Measurements from ENCODE around the gene WNT3A. TPM values are rescaled to one million over a fixed set of nuclear protein-coding genes. Genes with fewer than 3 reads are reported as not detected.

The WNT3A gene
- total RNA-seq, 1 donor from 2014 or later: not detected

- Mint-ChIP-seq H3K4me1 (ENCODE audit: low read depth) (no peaks in the 10 kb centered on the region), H3K27me3 (ENCODE audit: low read depth) (peaks cover 22% of the 10 kb centered on the region), H3K9me3 (ENCODE audit: low read depth) (peaks cover 10% of the 10 kb centered on the region), H3K36me3 (ENCODE audit: low read depth) (peaks cover 6% of the 10 kb centered on the region), H3K27ac (ENCODE audit: unreplicated experiment) (no peak overlapping the region), H3K4me3 (ENCODE audit: unreplicated experiment) (no peak overlapping the region)
- peak; percentile 57 for DNase-seq (ENCODE audit: low spot score)
- TF ChIP-seq, protein P1, sequence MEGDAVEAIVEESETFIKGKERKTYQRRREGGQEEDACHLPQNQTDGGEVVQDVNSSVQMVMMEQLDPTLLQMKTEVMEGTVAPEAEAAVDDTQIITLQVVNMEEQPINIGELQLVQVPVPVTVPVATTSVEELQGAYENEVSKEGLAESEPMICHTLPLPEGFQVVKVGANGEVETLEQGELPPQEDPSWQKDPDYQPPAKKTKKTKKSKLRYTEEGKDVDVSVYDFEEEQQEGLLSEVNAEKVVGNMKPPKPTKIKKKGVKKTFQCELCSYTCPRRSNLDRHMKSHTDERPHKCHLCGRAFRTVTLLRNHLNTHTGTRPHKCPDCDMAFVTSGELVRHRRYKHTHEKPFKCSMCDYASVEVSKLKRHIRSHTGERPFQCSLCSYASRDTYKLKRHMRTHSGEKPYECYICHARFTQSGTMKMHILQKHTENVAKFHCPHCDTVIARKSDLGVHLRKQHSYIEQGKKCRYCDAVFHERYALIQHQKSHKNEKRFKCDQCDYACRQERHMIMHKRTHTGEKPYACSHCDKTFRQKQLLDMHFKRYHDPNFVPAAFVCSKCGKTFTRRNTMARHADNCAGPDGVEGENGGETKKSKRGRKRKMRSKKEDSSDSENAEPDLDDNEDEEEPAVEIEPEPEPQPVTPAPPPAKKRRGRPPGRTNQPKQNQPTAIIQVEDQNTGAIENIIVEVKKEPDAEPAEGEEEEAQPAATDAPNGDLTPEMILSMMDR (IDR thresholded peaks at IDR 0.05): no peak
Observed at GRCh38 chr1:228032041-228032440, 25.2 kb downstream of the WNT3A start.

GRCh38 chr1:228033376-228033775 is 26.6 kb downstream of the WNT3A start:
- peaks cover 6% of the 10 kb centered on the region for H3K36me3 Mint-ChIP-seq (ENCODE audit: low read depth)
- DNase-seq (ENCODE audit: low spot score): no peak
- H3K27me3 Mint-ChIP-seq (ENCODE audit: low read depth): peaks cover 16% of the 10 kb centered on the region

DNA sequence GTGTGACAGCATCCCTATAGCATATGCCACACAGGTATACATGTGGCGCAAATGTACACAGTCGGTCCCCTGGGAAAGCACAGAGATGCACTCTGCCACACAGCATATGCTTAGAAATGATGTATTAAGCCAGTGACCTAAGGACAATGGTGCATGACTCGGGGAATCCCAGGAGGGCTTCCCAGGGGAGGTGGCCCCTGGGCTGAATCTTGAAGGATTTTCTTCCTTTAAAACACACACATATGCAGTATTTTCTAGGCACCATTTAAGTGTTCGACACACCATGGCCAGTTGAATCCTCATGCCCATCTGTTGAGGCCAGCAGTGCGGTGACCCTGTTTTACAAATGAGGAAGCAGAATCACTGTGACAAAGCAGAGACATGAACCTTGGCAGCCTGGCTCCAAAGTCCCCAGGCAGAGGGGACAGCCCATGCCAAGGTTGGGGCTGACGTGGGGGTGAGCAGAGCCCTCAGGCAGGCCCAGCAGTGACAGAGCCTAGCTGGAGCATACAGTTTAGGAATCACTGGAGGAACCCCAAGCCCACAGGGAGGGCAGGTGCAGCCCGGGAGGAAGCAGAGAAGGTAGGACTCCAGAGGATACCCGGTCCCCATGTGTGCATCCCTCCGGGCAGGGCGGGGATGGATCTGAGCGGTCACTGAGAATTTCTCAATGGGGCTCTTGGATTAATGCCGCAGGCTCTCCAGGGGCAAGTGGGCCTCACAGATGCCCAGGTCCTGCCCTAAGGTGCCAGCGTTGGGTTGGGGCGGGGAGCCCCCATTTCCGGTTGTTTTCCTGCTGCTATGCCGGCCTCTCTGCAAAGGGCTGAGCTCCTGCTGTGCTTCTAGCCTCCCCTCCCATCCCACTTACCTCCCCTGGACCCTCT is 28.4 kb downstream of the WNT3A start:
- TF ChIP-seq, protein P1 (IDR thresholded peaks at IDR 0.05): no peak
- Mint-ChIP-seq H3K4me1 (ENCODE audit: low read depth) (peaks cover 2% of the 10 kb centered on the region), H3K9me3 (ENCODE audit: low read depth) (peaks cover 10% of the 10 kb centered on the region), H3K36me3 (ENCODE audit: low read depth) (peaks cover 6% of the 10 kb centered on the region), H3K27me3 (ENCODE audit: low read depth) (peaks cover 28% of the 10 kb centered on the region), H3K4me3 (ENCODE audit: unreplicated experiment) (no peak overlapping the region), H3K27ac (ENCODE audit: unreplicated experiment) (no peak overlapping the region)
- DNase-seq (ENCODE audit: low spot score): peak; percentile 59

More at GRCh38 chr1:228033376-228033775, 26.6 kb downstream of the WNT3A start:
- Mint-ChIP-seq H3K4me1 (ENCODE audit: low read depth) (peaks cover 2% of the 10 kb centered on the region), H3K9me3 (ENCODE audit: low read depth) (peaks cover 10% of the 10 kb centered on the region), H3K27ac (ENCODE audit: unreplicated experiment) (no peak overlapping the region), H3K4me3 (ENCODE audit: unreplicated experiment) (no peak overlapping the region)
- TF ChIP-seq, protein P1 (IDR thresholded peaks at IDR 0.05): no peak

GRCh38 chr1:228035844-228036243 is 29.0 kb downstream of the WNT3A start:
- Mint-ChIP-seq H3K27me3 (ENCODE audit: low read depth) (peaks cover 33% of the 10 kb centered on the region), H3K9me3 (ENCODE audit: low read depth) (peaks cover 10% of the 10 kb centered on the region), H3K27ac (ENCODE audit: unreplicated experiment) (no peak overlapping the region), H3K36me3 (ENCODE audit: low read depth) (peaks cover 6% of the 10 kb centered on the region), H3K4me3 (ENCODE audit: unreplicated experiment) (no peak overlapping the region), H3K4me1 (ENCODE audit: low read depth) (peaks cover 2% of the 10 kb centered on the region)
- TF ChIP-seq, protein P1 (IDR thresholded peaks at IDR 0.05): no peak
- peak; percentile 58 for DNase-seq (ENCODE audit: low spot score)

DNA sequence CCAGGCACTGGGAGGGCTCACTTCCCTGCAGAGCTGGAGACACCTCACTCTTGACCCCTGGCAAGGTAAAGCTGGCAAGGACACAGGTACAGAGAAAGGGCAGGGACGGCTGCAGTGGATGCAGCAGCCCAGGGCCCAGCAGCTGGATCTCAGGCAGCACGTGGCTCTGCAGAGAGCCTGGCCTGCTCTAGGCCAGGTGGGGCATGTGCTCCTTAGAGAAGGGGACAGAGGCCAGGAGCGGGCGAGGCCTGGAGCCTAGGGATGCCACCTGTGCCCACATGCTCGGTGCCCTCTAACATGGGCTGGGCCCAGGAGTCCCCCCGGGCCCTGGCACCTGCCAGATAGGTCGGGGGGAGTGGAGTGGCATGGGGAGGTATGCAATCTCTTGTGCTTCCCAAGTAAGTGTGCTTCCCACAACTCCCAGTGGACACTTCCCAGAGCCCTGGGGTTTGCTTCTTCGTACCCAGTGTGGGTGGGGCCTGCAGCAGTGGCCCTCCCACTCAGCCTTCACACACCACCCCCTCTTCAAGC is 30.0 kb downstream of the WNT3A start:
- peaks cover 6% of the 10 kb centered on the region for H3K36me3 Mint-ChIP-seq (ENCODE audit: low read depth)
- peaks cover 2% of the 10 kb centered on the region for H3K4me1 Mint-ChIP-seq (ENCODE audit: low read depth)
- H3K4me3 Mint-ChIP-seq (ENCODE audit: unreplicated experiment): no peak overlapping the region
- DNase-seq (ENCODE audit: low spot score): peak; percentile 66
- H3K9me3 Mint-ChIP-seq (ENCODE audit: low read depth): peaks cover 10% of the 10 kb centered on the region
- no peak overlapping the region for H3K27ac Mint-ChIP-seq (ENCODE audit: unreplicated experiment)
- H3K27me3 Mint-ChIP-seq (ENCODE audit: low read depth): peaks cover 27% of the 10 kb centered on the region
- TF ChIP-seq, protein P1 (IDR thresholded peaks at IDR 0.05): no peak
